ENCODE results near the gene NDUFB10.

Gene NDUFB10

DNA sequence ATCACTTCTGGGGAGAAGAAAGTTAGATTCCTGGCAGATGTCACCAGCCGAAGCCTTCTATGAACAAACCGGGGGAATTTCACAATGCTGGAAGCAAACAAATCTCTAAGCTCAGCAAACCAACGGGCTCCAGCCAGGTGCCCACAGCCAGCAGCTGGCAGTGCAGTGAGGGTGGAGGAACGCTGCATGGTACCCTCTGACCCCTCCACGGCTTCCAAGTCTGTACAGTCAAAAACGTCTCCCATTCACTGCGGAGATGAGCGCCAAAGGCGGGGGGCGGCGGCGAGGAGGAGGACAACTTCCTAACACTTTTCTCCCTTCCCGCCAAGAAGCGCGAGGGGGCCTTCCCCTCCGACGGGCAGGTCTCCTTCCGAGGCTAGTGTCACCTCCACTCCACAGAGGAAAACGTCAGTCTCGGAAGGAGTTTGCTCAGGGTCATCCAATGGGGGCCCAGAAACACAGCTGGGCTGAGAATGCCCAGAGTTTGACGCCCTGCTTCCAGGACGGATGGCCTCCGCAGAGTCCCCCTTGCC, 49.4 kb downstream of the NDUFB10 start:
- Histone ChIP-seq H3K27me3 (ENCODE audit: control insufficient read depth, insufficient read depth, low read length) (no peaks in the 10 kb centered on the region), H3K4me1 (peaks cover 10% of the 10 kb centered on the region), H3K36me3 (ENCODE audit: control insufficient read depth, insufficient read depth, low read length) (no peaks in the 10 kb centered on the region), H3K4me3 (ENCODE audit: low read depth, low read length) (peak overlapping the region; percentile 69), H3K4me2 (ENCODE audit: low read length) (peak overlapping the region; percentile 96), H2AFZ (peak overlapping the region; percentile 15), H3K9ac (peak overlapping the region; percentile 61), H3K27ac (peak overlapping the region; percentile 22), H3K79me2 (peaks cover 44% of the 10 kb centered on the region), H3K9me3 (ENCODE audit: control insufficient read depth, low read length) (no peaks in the 10 kb centered on the region)
- TF ChIP-seq, protein P1, sequence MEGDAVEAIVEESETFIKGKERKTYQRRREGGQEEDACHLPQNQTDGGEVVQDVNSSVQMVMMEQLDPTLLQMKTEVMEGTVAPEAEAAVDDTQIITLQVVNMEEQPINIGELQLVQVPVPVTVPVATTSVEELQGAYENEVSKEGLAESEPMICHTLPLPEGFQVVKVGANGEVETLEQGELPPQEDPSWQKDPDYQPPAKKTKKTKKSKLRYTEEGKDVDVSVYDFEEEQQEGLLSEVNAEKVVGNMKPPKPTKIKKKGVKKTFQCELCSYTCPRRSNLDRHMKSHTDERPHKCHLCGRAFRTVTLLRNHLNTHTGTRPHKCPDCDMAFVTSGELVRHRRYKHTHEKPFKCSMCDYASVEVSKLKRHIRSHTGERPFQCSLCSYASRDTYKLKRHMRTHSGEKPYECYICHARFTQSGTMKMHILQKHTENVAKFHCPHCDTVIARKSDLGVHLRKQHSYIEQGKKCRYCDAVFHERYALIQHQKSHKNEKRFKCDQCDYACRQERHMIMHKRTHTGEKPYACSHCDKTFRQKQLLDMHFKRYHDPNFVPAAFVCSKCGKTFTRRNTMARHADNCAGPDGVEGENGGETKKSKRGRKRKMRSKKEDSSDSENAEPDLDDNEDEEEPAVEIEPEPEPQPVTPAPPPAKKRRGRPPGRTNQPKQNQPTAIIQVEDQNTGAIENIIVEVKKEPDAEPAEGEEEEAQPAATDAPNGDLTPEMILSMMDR (IDR thresholded peaks at IDR 0.05): no peak

- peaks cover 41% of the 10 kb centered on the region for H3K79me2 ChIP-seq
- TF ChIP-seq, protein P1 (IDR thresholded peaks at IDR 0.05): no peak
- H3K9ac ChIP-seq: peak overlapping the region; percentile 61
- peak overlapping the region; percentile 22 for H3K27ac ChIP-seq
- peak overlapping the region; percentile 96 for H3K4me2 ChIP-seq (ENCODE audit: low read length)
- H3K9me3 ChIP-seq (ENCODE audit: control insufficient read depth, low read length): no peaks in the 10 kb centered on the region
- H3K4me1 ChIP-seq: peaks cover 10% of the 10 kb centered on the region
- no peaks in the 10 kb centered on the region for H3K27me3 ChIP-seq (ENCODE audit: control insufficient read depth, insufficient read depth, low read length)
- H3K36me3 ChIP-seq (ENCODE audit: control insufficient read depth, insufficient read depth, low read length): no peaks in the 10 kb centered on the region
- H3K4me3 ChIP-seq (ENCODE audit: low read depth, low read length): peak overlapping the region; percentile 69
- peak overlapping the region; percentile 70 for H2AFZ ChIP-seq
Measured at GRCh38 chr16:2009164-2009711, 49.9 kb downstream of the NDUFB10 start.

GRCh38 chr16:2009791-2010510, 50.6 kb downstream of the NDUFB10 start, which contains the start of gene ZNF598:
Gene ZNF598, minus strand, starts transcription at chr16:2009821.
- TF ChIP-seq, protein P1 (IDR thresholded peaks at IDR 0.05): no peak
- H3K9ac ChIP-seq: peak within 1 kb of the TSS; percentile 61
- H3K4me1 ChIP-seq: peaks cover 10% of the 10 kb centered on the region

More at GRCh38 chr16:2009791-2010510, 50.6 kb downstream of the NDUFB10 start, which contains the start of gene ZNF598:
- H3K4me3 ChIP-seq (ENCODE audit: low read depth, low read length): peak within 1 kb of the TSS; percentile 70
- peak within 1 kb of the TSS; percentile 96 for H3K4me2 ChIP-seq (ENCODE audit: low read length)
- H3K27me3 ChIP-seq (ENCODE audit: control insufficient read depth, insufficient read depth, low read length): no peaks in the 10 kb centered on the region
- peaks cover 34% of the 10 kb centered on the region for H3K79me2 ChIP-seq
- H3K27ac ChIP-seq: peak within 1 kb of the TSS; percentile 77
- no peaks in the 10 kb centered on the region for H3K9me3 ChIP-seq (ENCODE audit: control insufficient read depth, low read length)
- H3K36me3 ChIP-seq (ENCODE audit: control insufficient read depth, insufficient read depth, low read length): no peaks in the 10 kb centered on the region
- H2AFZ ChIP-seq: peak within 1 kb of the TSS; percentile 87

Measured in parathyroid adenoma (tissue), 2 donors.